Testis (tissue), 3 donors: ENCODE measurements around the gene ADAMTS19. TPM values are rescaled to one million over a fixed set of nuclear protein-coding genes. Genes with fewer than 3 reads are reported as not detected.
"Not testable (repeated sequence)": the region's sequence is repeated elsewhere in the genome, so short reads cannot be mapped to it uniquely, and the experiment has no call there.

ENCODE experiments used
- DNase-seq: peaks from one replicate; pipeline ENCODE4 v3.0.0-alpha.2; 2019
- H3K27ac ChIP-seq, 2 donors: fragments of 200-600 bp; sonication (generic); one replicate each; pipeline ENCODE4 v1.5.1; 2019
- H3K27me3 ChIP-seq: fragments of 200-600 bp; sonication (generic); one replicate; pipeline ENCODE4 v1.5.1; 2019
- H3K36me3 ChIP-seq: fragments of 200-600 bp; sonication (generic); one replicate; pipeline ENCODE4 v1.5.1; 2017; ENCODE audit warnings: low read depth; ENCODE audit errors: missing control alignments
- H3K4me1 ChIP-seq: fragments of 200-600 bp; sonication (generic); one replicate; pipeline ENCODE4 v1.5.1; 2019
- H3K4me3 ChIP-seq, 2 donors: fragments of 200-600 bp; sonication (generic); one replicate each; pipeline ENCODE4 v1.5.1; 2017 to 2019
- H3K9me3 ChIP-seq: fragments of 200-600 bp; sonication (generic); one replicate; pipeline ENCODE4 v1.5.1; 2017
- CTCF ChIP-seq, 3 experiments: fragments of 450-650 bp in 2 of 3; fragments of 200-600 bp in 1 of 3; sonication (generic) in 1 of 3; IDR thresholded peaks; one replicate each; pipeline ENCODE4 v1.5.1; 2016 to 2019; ENCODE audit warnings: antibody characterized with exemption in 3 of 3, mild to moderate bottlenecking in 2 of 3, moderate library complexity in 1 of 3
- POLR2A ChIP-seq: fragments of 450-650 bp; IDR thresholded peaks from one replicate; pipeline ENCODE4 v1.6.1; 2017; ENCODE audit warnings: antibody characterized with exemption, mild to moderate bottlenecking, moderate library complexity
- WGBS, 2 donors: methylation state at CpG; one replicate each; pipeline ENCODE4 v1.1.5; 2018; 5-methylcytosine and 5-hydroxymethylcytosine counted together
- intact Hi-C: fragments of 100-400 bp; cut with DNase I; formaldehyde crosslinking; loops from one replicate; pipeline ENCODE4 v1.15.1; 2023; ENCODE audit warnings: low total_unique reads
- polyA plus RNA-seq: library from polyadenylated mRNA; stranded (reverse); fragments of 350-450 nt; fragmentation: Illumina TruSeq; extraction: RNeasy Lipid Tissue Mini Kit (QIAGEN cat#74804); gene quantifications from one replicate; pipeline ENCODE4 v1.2.3, GENCODE V29; 2014; ENCODE audit warnings: low read depth, low replicate concordance; ENCODE audit not compliant: insufficient read depth
- total RNA-seq, 2 donors: library from RNA; depleted of rRNA; stranded (reverse); fragments of >200 nt; gene quantifications; one replicate each; pipeline ENCODE4 v1.2.3, GENCODE V29; 2016

The ADAMTS19 gene
- total and polyA plus RNA-seq, 3 donors from 2014 or later = 0.90 to 4.6 (median 2.6) TPM

- no peaks in the 10 kb centered on the region for H3K36me3 ChIP-seq
- 66 to 76% methylated on average over 2 of the region's 2 CpGs for WGBS, 2 donors
- DNase-seq = no peak
Measured at GRCh38 chr5:129630101-129630500, 170.0 kb downstream of the ADAMTS19 start.

GRCh38 chr5:129631961-129632360 lies 171.9 kb downstream of the ADAMTS19 start:
- Histone ChIP-seq H3K4me3 (no peak overlapping the region), H3K27me3 (no peaks in the 10 kb centered on the region), H3K36me3 (no peaks in the 10 kb centered on the region), H3K4me1 (no peaks in the 10 kb centered on the region), H3K27ac (no peak overlapping the region), H3K9me3 (no peaks in the 10 kb centered on the region)
- intact Hi-C loops = no loop called here
- TF ChIP-seq POLR2A (no peak), CTCF (IDR thresholded peaks at IDR 0.05) (no peak)
- DNase-seq = no peak

More at GRCh38 chr5:129630101-129630500, 170.0 kb downstream of the ADAMTS19 start:
- Histone ChIP-seq H3K27me3 (no peaks in the 10 kb centered on the region), H3K27ac (no peak overlapping the region), H3K4me3 (no peak overlapping the region), H3K4me1 (no peaks in the 10 kb centered on the region), H3K9me3 (no peaks in the 10 kb centered on the region)
- intact Hi-C loops = no loop called here
- TF ChIP-seq POLR2A (no peak), CTCF (IDR thresholded peaks at IDR 0.05) (no peak)

- H3K4me3 ChIP-seq, DNase-seq, H3K36me3 ChIP-seq, intact Hi-C loops, H3K4me1 ChIP-seq, H3K27ac ChIP-seq, H3K9me3 ChIP-seq, H3K27me3 ChIP-seq: not testable (repeated sequence)
- 91 to 95% methylated on average over 11 of the region's 11 CpGs for WGBS, 2 donors
Measured at GRCh38 chr5:129637501-129637900, 177.4 kb downstream of the ADAMTS19 start.

- 52 to 61% methylated on average over 4 of the region's 4 CpGs for WGBS, 2 donors
- no peak overlapping the region for H3K4me3 ChIP-seq
- H3K27me3 ChIP-seq = no peaks in the 10 kb centered on the region
- H3K4me1 ChIP-seq = no peaks in the 10 kb centered on the region
- no peak overlapping the region for H3K27ac ChIP-seq
- TF ChIP-seq POLR2A (no peak), CTCF (IDR thresholded peaks at IDR 0.05) (no peak)
- no peak for DNase-seq
- intact Hi-C loops = no loop called here
- no peaks in the 10 kb centered on the region for H3K36me3 ChIP-seq
- H3K9me3 ChIP-seq = no peaks in the 10 kb centered on the region
Measured at GRCh38 chr5:129639331-129639730, 179.2 kb downstream of the ADAMTS19 start.

- intact Hi-C loops = no loop called here
- no peaks in the 10 kb centered on the region for H3K4me1 ChIP-seq
- no peaks in the 10 kb centered on the region for H3K27me3 ChIP-seq
- H3K27ac ChIP-seq = no peak overlapping the region
- H3K4me3 ChIP-seq = no peak overlapping the region
- TF ChIP-seq POLR2A (no peak), CTCF (IDR thresholded peaks at IDR 0.05) (no peak)
- no peaks in the 10 kb centered on the region for H3K9me3 ChIP-seq
- DNase-seq = no peak
- WGBS, 2 donors = 82 to 87% methylated on average over 2 of the region's 2 CpGs
- no peaks in the 10 kb centered on the region for H3K36me3 ChIP-seq
Measured at GRCh38 chr5:129652349-129653056, 192.4 kb downstream of the ADAMTS19 start.
